ENCODE results near the gene ZMYND8.
"Not testable (repeated sequence)": the region's sequence is repeated elsewhere in the genome, so short reads cannot be mapped to it uniquely, and the experiment has no call there.

DNA sequence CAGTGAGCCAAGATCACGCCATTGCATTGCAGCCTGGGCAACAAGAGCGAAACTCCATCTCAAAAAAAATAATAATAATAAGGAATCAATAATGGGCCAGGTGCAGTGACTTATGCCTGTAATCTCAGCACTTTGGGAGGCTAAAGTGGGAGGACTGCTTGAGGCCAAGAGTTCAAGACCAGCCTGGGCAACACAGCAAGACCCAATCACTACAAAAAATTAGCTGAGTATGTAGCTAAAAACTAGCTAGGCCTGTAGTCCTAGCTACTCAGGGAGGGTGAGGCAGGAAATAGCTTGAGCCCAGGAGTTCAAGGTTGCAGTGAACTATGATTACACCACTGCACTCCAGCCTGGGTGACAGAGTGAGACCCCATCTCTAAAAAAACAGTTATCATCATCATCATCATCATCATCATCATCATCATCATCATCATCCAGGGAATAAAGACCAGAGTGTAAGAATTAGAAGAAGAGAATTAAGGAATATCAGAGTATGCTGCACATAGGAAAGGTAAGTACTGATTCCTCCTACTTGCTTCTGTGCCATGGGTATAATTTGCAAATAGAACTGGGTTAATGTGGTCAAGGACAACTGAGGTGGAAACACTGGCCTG, 95.2 kb downstream of the ZMYND8 start:
- TF ChIP-seq, protein P1, sequence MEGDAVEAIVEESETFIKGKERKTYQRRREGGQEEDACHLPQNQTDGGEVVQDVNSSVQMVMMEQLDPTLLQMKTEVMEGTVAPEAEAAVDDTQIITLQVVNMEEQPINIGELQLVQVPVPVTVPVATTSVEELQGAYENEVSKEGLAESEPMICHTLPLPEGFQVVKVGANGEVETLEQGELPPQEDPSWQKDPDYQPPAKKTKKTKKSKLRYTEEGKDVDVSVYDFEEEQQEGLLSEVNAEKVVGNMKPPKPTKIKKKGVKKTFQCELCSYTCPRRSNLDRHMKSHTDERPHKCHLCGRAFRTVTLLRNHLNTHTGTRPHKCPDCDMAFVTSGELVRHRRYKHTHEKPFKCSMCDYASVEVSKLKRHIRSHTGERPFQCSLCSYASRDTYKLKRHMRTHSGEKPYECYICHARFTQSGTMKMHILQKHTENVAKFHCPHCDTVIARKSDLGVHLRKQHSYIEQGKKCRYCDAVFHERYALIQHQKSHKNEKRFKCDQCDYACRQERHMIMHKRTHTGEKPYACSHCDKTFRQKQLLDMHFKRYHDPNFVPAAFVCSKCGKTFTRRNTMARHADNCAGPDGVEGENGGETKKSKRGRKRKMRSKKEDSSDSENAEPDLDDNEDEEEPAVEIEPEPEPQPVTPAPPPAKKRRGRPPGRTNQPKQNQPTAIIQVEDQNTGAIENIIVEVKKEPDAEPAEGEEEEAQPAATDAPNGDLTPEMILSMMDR (conservative IDR thresholded peaks at IDR 0.05 in 1 of 2, IDR thresholded peaks at IDR 0.05 in 1 of 2; ENCODE audit: extremely low read depth in 1 of 2, insufficient read depth in 1 of 2, low read depth in 1 of 2, low read length in 2 of 2) = not testable (repeated sequence)
- TF ChIP-seq EZH2 (IDR thresholded peaks at IDR 0.05; ENCODE audit: borderline replicate concordance, low read length) = not testable (repeated sequence)
